NK-92 treated with Interleukin-12 subunit alpha and Interleukin-12 subunit beta, amount 100 ng/mL, for 24 hours (cell line): ENCODE data around the gene IL1RAP.
A peak's percentile ranks its signal among the peaks of the same experiment; 100 is the strongest.
"Not testable (repeated sequence)": the region's sequence is repeated elsewhere in the genome, so short reads cannot be mapped to it uniquely, and the experiment has no call there.

Experiments
- DNase-seq: peaks from one replicate; lab custom pipeline; 2025; lab: John Stamatoyannopoulos, UW

Gene IL1RAP, protein sequence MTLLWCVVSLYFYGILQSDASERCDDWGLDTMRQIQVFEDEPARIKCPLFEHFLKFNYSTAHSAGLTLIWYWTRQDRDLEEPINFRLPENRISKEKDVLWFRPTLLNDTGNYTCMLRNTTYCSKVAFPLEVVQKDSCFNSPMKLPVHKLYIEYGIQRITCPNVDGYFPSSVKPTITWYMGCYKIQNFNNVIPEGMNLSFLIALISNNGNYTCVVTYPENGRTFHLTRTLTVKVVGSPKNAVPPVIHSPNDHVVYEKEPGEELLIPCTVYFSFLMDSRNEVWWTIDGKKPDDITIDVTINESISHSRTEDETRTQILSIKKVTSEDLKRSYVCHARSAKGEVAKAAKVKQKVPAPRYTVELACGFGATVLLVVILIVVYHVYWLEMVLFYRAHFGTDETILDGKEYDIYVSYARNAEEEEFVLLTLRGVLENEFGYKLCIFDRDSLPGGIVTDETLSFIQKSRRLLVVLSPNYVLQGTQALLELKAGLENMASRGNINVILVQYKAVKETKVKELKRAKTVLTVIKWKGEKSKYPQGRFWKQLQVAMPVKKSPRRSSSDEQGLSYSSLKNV

DNA sequence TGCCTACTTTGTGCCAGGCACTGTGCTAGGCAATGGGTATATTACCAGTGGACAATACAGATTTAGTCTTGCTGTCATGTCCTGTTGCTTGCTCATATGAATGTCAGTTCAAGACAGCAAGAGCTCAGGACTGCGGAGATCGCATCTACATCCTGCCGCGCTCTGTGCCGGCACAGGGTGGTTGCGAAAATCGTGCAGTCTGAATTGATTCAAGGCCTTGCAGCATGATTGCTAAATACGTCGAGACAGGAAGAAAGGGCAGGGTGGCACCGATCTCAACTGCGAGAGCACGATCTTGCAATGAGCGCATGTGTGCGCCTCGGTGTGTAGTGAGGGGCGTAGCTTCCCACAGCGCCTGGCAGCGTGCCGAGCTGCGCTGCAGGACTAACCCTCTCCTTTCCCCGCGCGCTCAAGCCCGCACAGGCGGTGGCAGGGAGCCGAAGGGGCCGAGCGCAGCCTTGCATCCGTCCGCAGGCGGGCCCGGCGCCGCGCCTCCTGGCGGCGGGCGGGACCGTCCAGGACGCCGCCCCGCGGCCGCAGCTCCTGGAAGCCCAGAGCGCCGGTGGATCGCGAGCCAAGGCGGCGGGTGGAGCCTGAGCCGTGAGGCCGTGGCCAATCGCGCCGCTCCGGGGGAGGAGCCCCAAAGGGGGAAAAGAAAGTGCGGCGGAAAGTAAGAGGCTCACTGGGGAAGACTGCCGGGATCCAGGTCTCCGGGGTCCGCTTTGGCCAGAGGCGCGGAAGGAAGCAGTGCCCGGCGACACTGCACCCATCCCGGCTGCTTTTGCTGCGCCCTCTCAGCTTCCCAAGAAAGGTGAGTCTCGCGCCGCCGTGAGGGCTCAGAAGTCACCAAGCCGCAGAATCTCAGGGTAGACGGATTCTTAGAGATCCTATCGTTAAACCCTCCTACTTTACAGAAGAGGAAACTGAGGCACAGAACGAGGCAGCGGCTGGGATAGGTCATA, at the start of gene IL1RAP:
TSS of gene IL1RAP (plus strand) at position 677 of the 962 bp plus-strand sequence. CDS start 50,205 bp downstream, outside the sequence.
- DNase-seq = no peak

DNA sequence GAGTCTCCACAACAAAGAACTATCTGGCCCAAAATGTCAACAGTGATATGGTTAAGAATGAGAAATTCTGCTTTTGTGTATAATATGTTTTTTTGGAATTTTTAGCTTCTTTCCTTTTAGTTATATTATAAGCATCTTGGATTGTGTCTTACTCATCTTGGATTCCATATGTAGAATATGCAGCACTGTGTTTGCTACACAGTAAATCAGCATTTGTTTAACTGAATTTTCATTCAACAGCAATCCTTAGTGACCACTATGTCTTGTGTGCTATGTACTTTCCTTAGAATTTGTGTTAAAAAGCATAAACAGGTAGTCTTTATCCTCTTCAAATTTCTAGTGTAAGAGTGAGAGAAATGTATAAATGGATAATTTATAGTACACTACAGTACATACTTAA, 46.0 kb upstream of the IL1RAP start:
- no peak for DNase-seq

DNA sequence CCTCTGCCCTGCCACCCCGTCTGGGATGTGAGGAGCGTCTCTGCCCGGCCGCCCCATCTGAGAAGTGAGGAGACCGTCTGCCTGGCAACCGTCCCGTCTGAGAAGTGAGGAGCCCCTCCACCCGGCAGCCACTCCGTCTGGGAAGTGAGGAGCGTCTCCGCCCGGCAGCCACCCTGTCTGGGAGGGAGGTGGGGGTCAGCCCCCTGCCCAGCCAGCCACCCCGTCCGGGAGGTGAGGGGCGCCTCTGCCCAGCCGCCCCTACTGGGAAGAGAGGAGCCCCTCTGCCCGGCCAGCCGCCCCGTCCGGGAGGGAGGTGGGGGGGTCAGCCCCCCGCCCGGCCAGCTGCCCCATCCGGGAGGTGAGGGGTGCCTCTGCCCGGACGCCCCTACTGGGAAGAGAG, 40.6 kb upstream of the IL1RAP start:
- DNase-seq = not testable (repeated sequence)

DNA sequence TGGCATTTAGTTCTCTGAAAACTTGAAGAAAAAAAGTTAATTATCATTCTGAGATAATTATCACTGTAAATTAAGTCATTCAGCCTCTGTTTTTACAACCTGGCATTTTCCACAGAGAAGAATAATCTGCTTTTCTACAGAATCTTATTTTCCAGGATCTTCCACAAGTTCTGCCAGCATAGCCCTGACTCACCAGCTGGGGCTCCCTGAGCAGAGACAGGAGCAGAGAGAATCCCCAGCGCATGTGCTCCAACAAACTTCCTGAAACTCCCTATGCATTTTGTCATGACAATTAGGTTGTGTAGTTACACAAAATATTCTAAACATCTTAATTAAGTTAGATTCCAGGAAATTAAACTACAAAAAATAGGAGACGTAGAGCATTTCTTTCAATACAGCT, 32.1 kb upstream of the IL1RAP start:
- DNase-seq = no peak

DNA sequence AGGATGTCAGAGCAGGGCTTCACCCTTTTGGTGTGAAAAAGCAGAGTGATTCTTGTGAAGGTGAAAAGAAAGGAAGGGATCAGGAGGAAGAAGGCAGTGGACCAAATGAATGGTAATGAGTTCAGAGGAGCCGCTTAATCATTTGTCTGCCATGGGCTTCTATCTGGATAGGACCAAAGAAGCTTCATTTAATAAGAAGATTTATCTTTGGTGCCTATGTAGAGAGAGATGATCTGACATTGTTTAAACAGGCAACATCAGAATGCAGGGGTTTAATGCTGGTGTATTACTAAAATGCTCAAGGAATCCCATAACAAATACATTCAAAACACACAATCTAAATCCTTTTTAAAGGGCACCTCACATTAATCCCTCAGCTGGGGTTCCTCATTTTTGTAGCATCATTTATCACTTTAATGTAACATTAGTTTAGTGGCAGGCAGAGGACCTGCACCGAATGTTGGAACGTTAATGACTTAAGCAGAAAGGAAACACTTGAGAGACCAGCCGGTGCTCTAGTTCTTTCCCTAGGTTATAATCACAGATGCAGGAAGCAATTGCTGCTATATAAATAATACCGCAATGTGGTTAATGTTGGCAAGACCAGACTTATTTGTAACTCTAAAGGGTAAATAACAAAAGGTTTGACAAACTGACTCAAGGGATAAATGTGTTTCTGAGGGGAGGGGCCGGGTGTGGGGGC, 27.9 kb upstream of the IL1RAP start:
- DNase-seq = no peak

DNA sequence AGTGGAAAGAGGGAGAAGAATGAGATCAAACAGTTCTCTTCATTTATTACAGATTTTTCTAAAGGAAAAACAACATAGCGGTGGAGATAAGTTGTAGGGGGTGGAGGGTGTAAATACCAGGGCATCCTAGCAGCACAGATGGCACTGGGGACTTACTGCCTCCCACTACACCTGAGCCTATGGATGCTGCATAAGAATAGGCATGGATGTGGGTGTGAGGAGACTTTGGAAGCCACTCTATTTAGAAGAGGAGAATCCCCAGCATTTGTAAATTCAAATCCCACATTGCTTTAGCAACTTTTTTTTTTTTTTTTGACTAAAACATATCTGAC, 27.4 kb upstream of the IL1RAP start:
- DNase-seq = no peak

DNA sequence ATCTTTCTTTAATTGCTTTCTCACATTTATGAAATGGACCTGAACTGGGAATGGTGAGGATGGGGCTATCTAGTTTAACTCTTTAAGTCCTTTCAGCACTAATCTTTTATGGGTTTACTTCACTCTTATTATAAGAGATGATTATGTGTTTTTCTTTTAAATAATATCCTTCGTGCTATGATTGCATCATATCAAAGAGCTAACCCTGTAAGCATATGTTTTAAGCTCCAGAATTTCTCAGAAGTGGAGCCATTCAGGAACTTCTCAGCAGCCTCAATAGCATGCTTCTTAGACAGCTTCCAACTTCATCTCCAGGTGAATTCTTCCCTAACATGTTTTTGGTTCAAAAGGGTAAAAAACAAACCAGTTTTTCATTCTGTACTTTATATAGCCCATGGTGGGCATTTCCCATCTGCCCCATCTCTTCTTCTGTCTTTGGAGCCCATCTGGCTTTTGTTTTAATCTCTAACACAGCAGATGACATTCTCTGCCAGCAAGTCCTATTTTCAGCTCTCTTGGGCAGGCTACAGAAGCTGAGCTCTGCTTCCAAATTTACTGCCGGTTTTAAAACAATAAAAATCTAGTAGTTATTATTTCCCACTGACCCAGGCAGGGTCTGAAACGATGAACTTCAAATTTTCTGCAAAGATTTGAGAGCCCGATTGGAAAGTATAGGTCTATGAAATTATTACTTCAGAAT, 26.8 kb upstream of the IL1RAP start:
- no peak for DNase-seq

DNA sequence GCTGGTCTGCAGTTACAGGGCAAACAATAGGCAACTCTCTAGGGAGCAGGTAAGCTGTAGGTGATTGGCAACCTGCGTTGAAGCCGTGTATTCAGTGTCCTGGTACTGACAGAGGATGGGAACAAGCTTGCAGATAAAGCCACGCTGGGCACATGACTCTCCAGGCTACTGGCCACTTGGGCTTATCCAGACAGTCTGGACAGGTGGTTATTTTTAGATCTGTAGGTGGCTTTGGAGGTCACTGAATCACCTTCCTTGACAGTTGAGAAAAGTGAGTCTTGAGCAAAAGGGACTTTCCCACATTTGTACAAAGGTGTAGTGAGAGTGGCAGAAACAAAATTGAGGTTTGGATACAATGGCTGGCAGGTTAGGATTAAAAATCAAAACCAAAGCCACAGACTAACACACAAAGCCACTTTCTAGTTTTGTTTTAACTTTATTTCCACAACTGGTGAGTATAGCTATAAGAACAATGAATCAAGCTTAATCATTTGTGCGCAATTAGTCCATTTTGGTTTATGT, 22.3 kb upstream of the IL1RAP start:
- peak; percentile 1 for DNase-seq

DNA sequence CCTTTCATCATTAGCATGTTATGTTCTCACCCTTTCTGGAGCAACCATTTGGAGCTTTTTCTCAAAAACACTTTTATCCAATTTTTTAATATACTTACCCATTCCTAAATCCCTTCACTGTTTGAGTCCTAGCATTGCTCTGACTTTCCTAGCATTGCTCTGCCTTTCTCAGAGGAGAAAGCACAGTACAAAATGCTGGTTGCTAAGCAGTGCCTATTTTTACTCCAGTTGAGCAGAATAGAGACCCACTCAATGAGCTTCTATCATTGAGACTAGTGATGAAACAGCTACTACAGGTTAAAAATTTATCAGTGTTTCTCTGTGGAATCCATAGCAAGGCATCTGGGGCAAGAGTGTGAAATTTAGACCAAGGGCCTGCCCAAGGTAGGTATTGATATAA, 21.8 kb upstream of the IL1RAP start:
- no peak for DNase-seq

DNA sequence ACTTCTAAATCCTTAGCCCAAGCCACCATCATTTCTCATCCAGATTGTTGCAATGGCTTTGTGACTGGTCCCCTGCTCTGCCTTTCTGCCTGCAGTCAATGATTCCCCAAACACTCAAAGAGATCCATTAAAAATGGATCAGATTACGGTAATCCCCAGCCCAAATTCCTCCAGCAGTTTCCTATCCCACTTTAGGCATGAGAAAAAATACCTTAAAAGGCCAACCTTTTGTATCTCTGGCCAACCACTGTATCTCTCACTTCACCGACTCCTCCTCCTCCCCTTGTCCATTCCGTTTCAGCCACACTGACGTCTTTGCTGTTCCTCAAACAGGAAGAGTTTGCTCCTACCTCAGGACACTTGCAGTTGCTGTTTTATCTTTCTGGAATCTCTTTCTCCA, 20.9 kb upstream of the IL1RAP start:
- DNase-seq = no peak

DNA sequence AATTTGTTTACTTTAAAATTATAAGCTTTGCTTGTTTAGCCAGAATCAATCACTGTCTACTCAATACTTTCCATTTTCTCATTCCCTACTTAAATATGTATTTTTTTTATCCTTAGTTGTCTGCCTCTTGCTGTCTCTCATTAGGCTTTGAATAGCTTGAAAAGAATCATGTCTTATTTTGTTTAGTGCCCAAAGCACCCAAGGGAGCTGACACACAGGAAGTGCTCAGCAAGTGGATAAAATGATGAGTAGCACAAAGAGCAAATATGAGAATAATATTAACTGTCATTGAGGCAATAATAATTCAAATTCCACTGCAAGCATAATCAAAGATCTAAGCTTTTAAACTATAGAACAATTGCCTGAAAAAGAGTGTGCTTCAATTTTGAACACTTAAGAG, 19.0 kb upstream of the IL1RAP start:
- no peak for DNase-seq

DNA sequence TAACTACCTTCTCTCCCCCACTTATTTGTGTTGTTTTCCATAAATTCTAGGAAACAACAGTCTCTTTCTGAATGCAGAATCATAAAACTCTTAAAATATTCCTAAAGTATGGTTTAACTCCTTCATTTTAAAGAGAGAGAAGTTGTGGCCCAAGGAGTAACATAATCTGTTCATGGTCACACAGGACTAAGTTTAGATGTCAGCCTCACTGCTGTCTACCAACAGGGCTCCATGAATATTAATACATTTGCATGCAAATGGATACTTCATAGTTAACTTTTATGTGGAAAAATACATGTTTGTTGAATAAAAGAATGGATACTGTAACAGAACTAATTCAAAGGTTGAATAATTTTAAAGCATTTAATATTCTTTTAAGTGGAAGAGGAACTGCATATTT, 18.5 kb upstream of the IL1RAP start:
- no peak for DNase-seq

DNA sequence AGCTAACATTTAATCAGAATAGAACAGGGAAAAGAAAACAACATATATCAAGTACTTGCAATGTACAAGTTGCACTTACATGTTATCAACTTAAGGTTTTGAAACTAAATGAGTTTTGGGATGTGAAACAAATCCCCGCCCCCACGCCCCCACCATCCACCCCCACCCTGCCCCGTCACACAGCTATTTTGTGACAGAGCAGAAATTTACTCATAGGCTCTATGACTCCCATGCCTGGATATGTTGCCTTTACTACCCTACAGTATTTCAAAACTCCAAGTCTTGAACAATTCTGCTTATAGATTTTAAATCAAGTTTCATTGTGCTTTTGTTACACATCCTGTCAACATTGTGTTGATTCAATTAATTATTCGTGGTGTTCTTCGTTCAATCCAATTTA, 18.1 kb upstream of the IL1RAP start:
- DNase-seq = no peak

DNA sequence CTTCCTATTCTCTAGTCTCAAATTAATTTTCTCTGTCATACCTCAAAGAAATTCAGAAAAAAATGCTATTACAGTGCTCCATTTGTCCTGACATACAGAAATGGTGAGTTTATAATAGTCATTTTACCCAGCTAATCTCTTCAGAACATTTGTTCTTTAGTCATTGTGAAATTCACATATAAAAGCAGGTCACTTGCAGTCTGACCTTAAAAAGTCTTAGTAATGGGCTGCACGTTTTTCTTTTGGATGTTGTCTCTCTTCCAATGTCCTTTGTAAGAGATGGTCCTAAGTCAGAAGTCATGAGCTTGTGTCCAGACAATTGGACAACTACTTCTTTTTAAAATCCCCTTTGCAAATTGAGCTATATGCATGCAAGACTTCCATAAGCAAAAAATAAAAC, 17.0 kb upstream of the IL1RAP start:
- no peak for DNase-seq

DNA sequence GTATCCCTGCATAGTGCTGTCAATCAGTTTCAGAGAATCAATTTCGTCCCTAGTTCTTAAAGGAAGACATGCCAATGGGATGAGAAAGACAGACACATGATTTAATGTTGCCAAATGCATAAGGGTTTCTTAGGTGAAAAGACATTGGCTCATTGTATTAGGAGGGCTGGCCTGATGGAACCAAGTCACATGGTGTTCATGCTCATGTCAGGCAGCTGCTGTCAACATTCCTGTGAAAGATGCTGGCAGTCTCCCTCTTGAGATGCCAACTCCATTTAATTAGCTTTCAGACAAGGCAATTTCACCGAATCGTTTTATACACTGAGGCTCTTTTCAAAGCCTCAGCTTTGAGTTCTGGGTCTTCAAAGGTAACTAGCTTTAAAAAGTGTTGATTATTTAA, 16.1 kb upstream of the IL1RAP start:
- DNase-seq = no peak

DNA sequence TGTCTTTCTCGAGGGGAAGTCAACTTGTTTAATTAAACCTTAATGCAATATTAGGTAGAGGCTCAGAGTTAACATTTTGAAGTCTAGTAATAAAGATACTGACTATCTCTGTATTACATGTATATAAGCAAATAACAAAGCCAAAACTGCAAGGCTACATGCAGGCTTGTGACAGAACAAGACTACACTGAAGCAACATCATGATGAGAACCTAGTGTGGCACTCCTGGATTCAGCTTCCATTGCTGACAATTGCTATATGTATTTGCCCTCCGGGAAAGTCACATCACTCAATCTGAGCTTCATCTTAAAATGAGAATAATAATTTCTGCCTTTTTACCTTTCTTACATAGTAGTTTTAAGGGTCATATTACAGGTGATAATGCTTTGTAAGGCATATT, 15.6 kb upstream of the IL1RAP start:
- DNase-seq = no peak

DNA sequence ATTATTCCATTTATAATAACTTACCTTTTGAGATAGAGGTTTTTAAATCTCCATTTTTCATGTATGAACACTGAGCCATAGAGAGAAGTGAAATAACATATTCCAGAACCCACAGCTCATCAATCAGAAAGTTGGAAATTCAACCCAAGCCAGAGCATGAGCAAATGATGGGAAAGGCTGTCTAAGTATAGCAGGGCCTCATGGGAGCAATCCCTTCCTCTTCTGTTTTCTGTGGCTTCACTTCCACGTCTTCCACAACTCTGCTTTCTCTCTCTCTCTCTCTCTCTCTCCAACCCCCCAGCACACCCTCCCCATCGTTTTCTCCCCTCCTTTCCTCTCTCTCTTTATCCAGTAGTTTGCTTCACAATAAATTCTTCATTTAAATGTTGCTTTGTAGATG, 14.8 kb upstream of the IL1RAP start:
- no peak for DNase-seq

DNA sequence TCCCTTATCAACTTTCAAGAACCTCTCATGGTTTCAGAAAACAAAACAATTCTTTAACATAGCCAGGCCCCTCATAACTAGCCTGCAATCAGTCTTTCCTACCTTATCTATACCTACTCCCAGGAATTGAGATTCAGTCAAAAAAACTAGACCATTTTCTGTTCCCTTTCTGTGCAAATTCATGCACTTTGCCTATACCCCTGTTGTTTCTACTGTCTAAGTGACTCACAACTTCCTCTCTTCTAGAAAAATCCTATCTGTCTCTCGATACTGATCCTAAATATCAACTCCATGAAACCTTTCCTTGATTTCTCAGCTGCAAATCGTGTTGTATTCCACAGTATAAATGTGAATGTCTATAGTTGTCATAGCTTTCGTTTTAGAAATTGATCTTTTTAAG, 10.9 kb upstream of the IL1RAP start:
- no peak for DNase-seq

DNA sequence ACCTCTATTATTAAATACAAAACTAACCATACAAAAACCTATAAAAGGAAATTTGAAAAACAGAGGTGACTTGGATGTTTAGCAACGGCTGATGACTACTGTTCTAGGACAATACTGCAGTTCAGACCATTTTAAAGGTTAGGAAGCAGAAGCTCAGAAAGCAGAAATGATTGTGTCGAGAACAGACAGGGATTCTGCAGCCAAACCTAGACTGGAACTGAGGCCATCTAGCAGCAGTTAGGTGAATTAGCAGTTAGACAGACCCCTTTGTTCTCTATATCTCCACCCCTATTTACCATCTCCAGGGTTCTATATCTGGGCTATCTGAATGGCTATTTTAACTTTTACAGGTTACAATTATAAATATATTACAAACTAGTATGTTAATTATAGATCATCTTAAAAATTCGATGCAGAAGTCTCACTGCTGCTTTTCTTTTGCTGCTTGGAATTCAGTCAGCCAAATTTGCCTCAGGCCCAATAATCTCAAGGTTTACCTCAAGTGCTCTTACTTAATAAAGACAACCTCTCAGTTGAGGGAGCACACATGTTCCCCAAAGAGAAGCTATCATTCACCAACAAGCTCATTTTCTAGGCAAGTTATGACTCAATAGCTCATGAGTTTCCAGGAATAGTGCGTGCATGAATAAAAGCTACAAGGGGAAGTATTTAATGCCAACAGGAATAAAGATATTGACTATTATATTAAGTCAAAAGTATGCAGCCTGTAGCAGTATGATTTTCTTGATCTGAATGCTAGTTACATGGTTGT, 9.3 kb upstream of the IL1RAP start:
- DNase-seq = no peak

DNA sequence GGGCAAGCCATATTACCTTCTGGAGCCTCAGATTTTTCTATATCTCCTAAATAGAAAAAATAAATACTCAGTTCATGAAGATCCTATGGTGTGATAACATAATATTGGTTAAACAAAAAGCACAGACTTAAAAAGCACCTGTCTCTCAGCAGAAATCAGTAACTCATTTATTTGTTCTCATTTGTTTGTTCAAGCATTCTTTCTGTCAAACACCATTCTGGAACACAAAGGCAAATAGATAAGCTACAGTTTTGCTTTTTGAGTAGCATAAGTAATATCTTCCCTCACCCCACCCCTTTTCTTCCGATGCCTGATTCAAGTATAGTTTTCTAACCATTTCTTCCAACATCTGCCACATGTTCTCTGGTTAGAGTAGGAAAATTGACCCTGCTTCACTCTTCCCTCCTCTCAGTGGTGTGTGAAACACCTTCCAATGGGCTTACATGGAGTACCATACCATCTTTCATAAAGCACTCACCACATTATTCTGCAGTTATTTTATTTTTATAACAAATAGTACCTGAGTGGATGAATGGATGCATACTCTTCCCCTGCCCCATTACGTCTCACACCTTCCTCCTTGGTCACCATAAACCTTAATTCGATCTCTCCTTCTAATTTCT, 8.4 kb upstream of the IL1RAP start:
- no peak for DNase-seq
